ENCODE data around the gene TSFM. TPM values are rescaled to one million over a fixed set of nuclear protein-coding genes. Genes with fewer than 3 reads are reported as not detected.

The TSFM gene
- total and polyA plus RNA-seq, 2 of the 13 experiments (the other 11 are each of a cell fraction or from before 2014, with no cell fraction given), result 29.8 to 68.3 TPM

- TF ChIP-seq CHD4 (IDR thresholded peaks at IDR 0.05; ENCODE audit: borderline replicate concordance, low read length) (no peak), RCOR2 (CRISPR knock-in tag; IDR thresholded peaks at IDR 0.05) (peak; percentile 49; the same call in 1 of the 2 replicates), ZNF589 (CRISPR knock-in tag; conservative IDR thresholded peaks at IDR 0.05) (no peak), HOXA5 (CRISPR knock-in tag; IDR thresholded peaks at IDR 0.05) (no peak), ZFP36 (IDR thresholded peaks at IDR 0.05; ENCODE audit: borderline replicate concordance, low read depth, low read length, partially characterized antibody) (no peak), ADNP (CRISPR knock-in tag; IDR thresholded peaks at IDR 0.05) (0 out of 2 replicates have a peak, but pooled peaks have one; percentile 36), CBFB (CRISPR knock-in tag; IDR thresholded peaks at IDR 0.05) (no peak), ELF3 (CRISPR knock-in tag; IDR thresholded peaks at IDR 0.05) (peak; percentile 4; the same call in 1 of the 2 replicates), HNF4G (IDR thresholded peaks at IDR 0.05; ENCODE audit: borderline replicate concordance, low read depth, low read length) (0 out of 2 replicates have a peak, but pooled peaks have one; percentile 25), HNF4G (CRISPR knock-in tag; IDR thresholded peaks at IDR 0.05; ENCODE audit: borderline replicate concordance, low read depth) (no peak)
Observed at GRCh38 chr12:57743769-57744168, 38.8 kb upstream of the TSFM start (continued).

GRCh38 chr12:57744194-57744776, 38.3 kb upstream of the TSFM start:
- 2% methylated on average over 12 of the region's 21 CpGs for WGBS (ENCODE audit: low lambda C conversion rate)
- peak overlapping the region; percentile 96 for H3K4me2 ChIP-seq (ENCODE audit: low read depth, low read length)
- H3K9me3 ChIP-seq (ENCODE audit: low read length), result no peaks in the 10 kb centered on the region
- ATAC-seq, result peak; percentile 29
- H3K4me1 ChIP-seq (ENCODE audit: insufficient read depth, low read length), result peaks cover 39% of the 10 kb centered on the region
- peaks cover 3 to 16% of the 10 kb centered on the region in 2 experiments; a peak in 3 of 5 replicates for H3K27me3 ChIP-seq (ENCODE audit: control insufficient read depth in 1 of 2, insufficient read depth in 2 of 2, low read length in 2 of 2)
- in situ Hi-C loops (cut with HindIII; ENCODE audit: extremely low pct_ligation_motif_present, low pct_unique_long_range_greater_than_20kb) (no loop called here), intact Hi-C loops (cut with micrococcal nuclease; ENCODE audit: unreplicated experiment) (loop anchor here (1.0 kb wide), 1 partner anchor 8 kb away; the partner anchor contains the start of gene CDK4)
- H2AFZ ChIP-seq (ENCODE audit: low read length), result no peak overlapping the region
- FAIRE-seq, result no peak
- CTCF ChIA-PET (ENCODE audit: low intra/inter-chr PET ratio, low total read pairs), result no interaction called here
- peak overlapping the region; percentile 94 for H3K9ac ChIP-seq (ENCODE audit: insufficient read depth, low read depth, low read length)
- H3K36me3 ChIP-seq (replicated peaks in 1 of 2; ENCODE audit: control insufficient read depth in 1 of 2, insufficient read depth in 2 of 2, low read length in 2 of 2), result peaks cover 3 to 31% of the 10 kb centered on the region in 2 experiments; a peak in 4 of 5 replicates
- H4K20me1 ChIP-seq (ENCODE audit: insufficient read depth, low read length), result no peaks in the 10 kb centered on the region
- BruUV-seq (replicated peaks), result TSS peak; percentile 32
- DNase-seq (ENCODE audit: low spot score), result no peak
- peak overlapping the region; percentile 94 for H3K27ac ChIP-seq (ENCODE audit: extremely low read length, insufficient read depth, low read length)
- peaks cover 10% of the 10 kb centered on the region for H3K79me2 ChIP-seq (ENCODE audit: insufficient read depth, low read length)
- POLR2A ChIA-PET, result interaction anchor here (0.5 to 2.6 kb wide), 12 partner anchors 9 to 224 kb away, joined by 3 to 29 read pairs (median 6); partner anchors contain the start of genes CTDSP2, DDIT3, EEF1AKMT3 and METTL1
- H3K4me3 ChIP-seq (replicated peaks in 1 of 3; ENCODE audit: insufficient read depth in 1 of 3, low read depth in 2 of 3, low read length in 3 of 3), result peak overlapping the region; percentile 63 to 80 (median 71)
- no peak for TF ChIP-seq ZNF549 (CRISPR knock-in tag; IDR thresholded peaks at IDR 0.05)
- TF ChIP-seq ZNF609 (CRISPR knock-in tag; IDR thresholded peaks at IDR 0.05; ENCODE audit: borderline replicate concordance), result no peak
- 0 out of 2 replicates have a peak, but pooled peaks have one; percentile 0 for TF ChIP-seq PRDM15 (CRISPR knock-in tag; IDR thresholded peaks at IDR 0.05)
- no peak for TF ChIP-seq ZNF569 (CRISPR knock-in tag; IDR thresholded peaks at IDR 0.05; ENCODE audit: borderline replicate concordance)
